NCI-H187 treated with DMSO at 0.1 percent for 48 hours (cell line): Measurements from ENCODE around the gene HLA-DPA1.

Source experiments
- DNase-seq: peaks from one replicate; lab custom pipeline; 2025; lab: John Stamatoyannopoulos, UW

The HLA-DPA1 gene

GRCh38 chr6:33017018-33017417 lies 56.4 kb downstream of the HLA-DPA1 start:
- no peak for DNase-seq

- no peak for DNase-seq
These were observed 57.7 kb downstream of the HLA-DPA1 start for GRCh38 chr6:33015798-33016197.

- DNase-seq, result peak; percentile 46
These were observed 58.4 kb downstream of the HLA-DPA1 start for GRCh38 chr6:33014841-33015634.
